Loucy (cell line): ENCODE data around the gene RBPJL.

Source experiments
- H2AFZ ChIP-seq: fragments of 200-600 bp; sonication (generic); 2 replicates; pipeline ENCODE4 v1.6.0; 2016; ENCODE audit warnings: antibody characterized with exemption, mild to moderate bottlenecking, low read length, moderate library complexity
- H3F3A ChIP-seq: fragments of 200-600 bp; 2 replicates; pipeline ENCODE4 v1.6.0; 2016; ENCODE audit warnings: antibody characterized with exemption, low read depth, mild to moderate bottlenecking
- H3K27me3 ChIP-seq: fragments of 200-600 bp; sonication (generic); 2 replicates; pipeline ENCODE4 v1.6.1; 2014; ENCODE audit warnings: low read length, mild to moderate bottlenecking; ENCODE audit not compliant: insufficient read depth, poor library complexity, severe bottlenecking
- H3K36me3 ChIP-seq: fragments of 200-600 bp; sonication (generic); 2 replicates; pipeline ENCODE4 v1.6.1; 2016; ENCODE audit warnings: low read length; ENCODE audit not compliant: insufficient read depth
- H3K4me1 ChIP-seq: fragments of 200-600 bp; sonication (generic); 2 replicates; pipeline ENCODE4 v1.5.1; 2014; ENCODE audit warnings: low read length, mild to moderate bottlenecking; ENCODE audit not compliant: insufficient read depth, poor library complexity, severe bottlenecking
- H3K4me2 ChIP-seq: fragments of 200-600 bp; sonication (generic); 2 replicates; pipeline ENCODE4 v1.6.0; 2014; ENCODE audit warnings: antibody characterized with exemption, low read length, low read depth, mild to moderate bottlenecking; ENCODE audit not compliant: poor library complexity, severe bottlenecking
- H3K4me3 ChIP-seq: fragments of 200-600 bp; sonication (generic); 2 replicates; pipeline ENCODE4 v1.5.1; 2014; ENCODE audit warnings: low read length, mild to moderate bottlenecking, mixed read lengths; ENCODE audit not compliant: poor library complexity, severe bottlenecking
- H3K79me2 ChIP-seq: fragments of 200-600 bp; sonication (generic); 2 replicates; pipeline ENCODE4 v1.6.1; 2014; ENCODE audit warnings: low read length; ENCODE audit not compliant: insufficient read depth
- H3K9ac ChIP-seq: fragments of 200-600 bp; sonication (generic); 2 replicates; pipeline ENCODE4 v1.6.0; 2014; ENCODE audit warnings: mild to moderate bottlenecking, low read depth, low read length, moderate library complexity; ENCODE audit not compliant: poor library complexity, severe bottlenecking
- H3K9me2 ChIP-seq: fragments of 200-600 bp; sonication (generic); replicated peaks from 2 replicates; pipeline ENCODE4 v1.6.1; 2016; ENCODE audit warnings: low read depth, low read length, mixed read lengths
- H3K9me3 ChIP-seq: fragments of 200-600 bp; sonication (generic); 2 replicates; pipeline ENCODE4 v1.6.1; 2014; ENCODE audit warnings: mild to moderate bottlenecking, antibody characterized with exemption, low read length, low read depth; ENCODE audit not compliant: insufficient read depth
- H4K20me1 ChIP-seq: fragments of 200-600 bp; sonication (generic); 2 replicates; pipeline ENCODE4 v1.6.0; 2014; ENCODE audit warnings: antibody characterized with exemption, low read length, mild to moderate bottlenecking; ENCODE audit not compliant: insufficient read depth, poor library complexity, severe bottlenecking
- CTCF ChIP-seq: fragments of 200-600 bp; sonication (generic); conservative IDR thresholded peaks from 2 replicates; pipeline ENCODE4 v1.5.1; 2014; ENCODE audit warnings: mild to moderate bottlenecking, antibody characterized with exemption, low read length
- EZH2phosphoT487 ChIP-seq: fragments of 200-600 bp; IDR thresholded peaks from 2 replicates; pipeline ENCODE4 v1.6.1; 2018; ENCODE audit warnings: antibody characterized with exemption, mild to moderate bottlenecking, moderate library complexity, borderline replicate concordance

Gene RBPJL

GRCh38 chr20:45330476-45330875 lies 23.8 kb downstream of the RBPJL start:
- TF ChIP-seq CTCF (no peak), EZH2phosphoT487 (no peak)
- no peak overlapping the region for H3K9ac ChIP-seq
- H3K79me2 ChIP-seq = no peaks in the 10 kb centered on the region
- no peaks in the 10 kb centered on the region for H3F3A ChIP-seq
- no peaks in the 10 kb centered on the region for H3K9me3 ChIP-seq
- no peak overlapping the region for H2AFZ ChIP-seq
- no peaks in the 10 kb centered on the region for H4K20me1 ChIP-seq
- no peaks in the 10 kb centered on the region for H3K4me1 ChIP-seq
- no peaks in the 10 kb centered on the region for H3K27me3 ChIP-seq
- H3K9me2 ChIP-seq = no peaks in the 10 kb centered on the region
- no peak overlapping the region for H3K4me3 ChIP-seq
- no peak overlapping the region for H3K4me2 ChIP-seq
- no peaks in the 10 kb centered on the region for H3K36me3 ChIP-seq

DNA sequence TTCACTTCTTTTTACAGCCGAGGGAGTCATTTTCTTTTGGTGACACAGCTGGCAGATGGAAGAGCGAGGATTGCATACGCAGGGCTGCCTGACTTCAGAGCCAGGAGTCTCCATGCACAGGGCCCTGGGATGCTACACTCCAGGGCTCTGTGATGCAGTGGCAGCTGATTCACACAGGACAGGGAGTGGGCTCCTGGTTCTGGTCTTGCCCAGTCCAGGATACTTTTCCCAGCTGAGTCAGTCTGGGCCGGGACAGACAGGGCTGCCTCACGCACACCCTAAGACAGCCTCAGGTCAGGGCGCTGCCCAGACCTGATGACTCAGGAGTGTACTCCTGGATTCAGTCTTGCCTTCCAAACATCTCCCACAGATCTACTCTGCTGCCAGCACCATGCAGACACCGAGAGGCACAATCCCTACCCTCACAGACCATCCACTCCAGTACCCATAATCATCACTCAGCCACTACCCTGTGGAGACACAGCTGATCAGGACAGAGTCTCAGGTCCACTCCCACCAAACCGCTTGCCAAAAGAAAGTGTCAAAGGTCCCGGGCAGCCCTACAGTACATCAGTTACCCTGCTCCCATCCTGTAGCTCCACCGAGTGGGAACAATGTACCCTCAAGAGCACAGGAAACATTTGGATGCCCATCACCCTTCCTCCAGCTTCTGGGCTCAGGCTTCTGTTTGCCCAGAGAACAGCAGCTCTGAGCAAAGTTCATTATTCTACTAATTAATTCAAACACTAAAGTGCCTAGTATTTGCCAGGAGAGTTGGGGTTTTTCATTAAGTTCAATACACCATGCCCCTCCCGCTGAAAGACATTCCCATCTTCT lies 30.1 kb downstream of the RBPJL start:
- H2AFZ ChIP-seq = no peak overlapping the region
- no peaks in the 10 kb centered on the region for H3K9me3 ChIP-seq
- H3K4me1 ChIP-seq = peaks cover 2% of the 10 kb centered on the region
- H3K79me2 ChIP-seq = no peaks in the 10 kb centered on the region
- no peak overlapping the region for H3K4me3 ChIP-seq
- no peak overlapping the region for H3K4me2 ChIP-seq
- no peak for TF ChIP-seq CTCF
- no peak for TF ChIP-seq EZH2phosphoT487
- no peaks in the 10 kb centered on the region for H3K9me2 ChIP-seq
- H3K27me3 ChIP-seq = no peaks in the 10 kb centered on the region
- no peaks in the 10 kb centered on the region for H3K36me3 ChIP-seq
- H4K20me1 ChIP-seq = no peaks in the 10 kb centered on the region
- no peaks in the 10 kb centered on the region for H3F3A ChIP-seq
- no peak overlapping the region for H3K9ac ChIP-seq

GRCh38 chr20:45337367-45338120 lies 30.9 kb downstream of the RBPJL start:
- Histone ChIP-seq H3K27me3 (no peaks in the 10 kb centered on the region), H3F3A (no peaks in the 10 kb centered on the region), H3K9ac (no peak overlapping the region)

More at GRCh38 chr20:45337367-45338120, 30.9 kb downstream of the RBPJL start:
- Histone ChIP-seq H4K20me1 (no peaks in the 10 kb centered on the region), H2AFZ (no peak overlapping the region), H3K36me3 (no peaks in the 10 kb centered on the region), H3K79me2 (no peaks in the 10 kb centered on the region), H3K9me3 (no peaks in the 10 kb centered on the region), H3K4me1 (peaks cover 5% of the 10 kb centered on the region), H3K4me3 (no peak overlapping the region), H3K4me2 (no peak overlapping the region), H3K9me2 (no peaks in the 10 kb centered on the region)
- TF ChIP-seq CTCF (no peak), EZH2phosphoT487 (no peak)
